H1 (cell line): Measurements from ENCODE around the gene PRRG2. TPM values are rescaled to one million over a fixed set of nuclear protein-coding genes. Genes with fewer than 3 reads are reported as not detected.

Source experiments
- EP300 ChIP-seq, 2 experiments: IDR thresholded peaks; 1 replicate in 1 of 2; 2 replicates in 1 of 2; pipeline ENCODE4 v1.6.1; 2011 to 2012; ENCODE audit warnings: low read depth in 2 of 2, low read length in 2 of 2, mild to moderate bottlenecking in 2 of 2, borderline replicate concordance in 1 of 2, inconsistent platforms in 1 of 2, moderate library complexity in 1 of 2
- JUND ChIP-seq: IDR thresholded peaks from 2 replicates; pipeline ENCODE4 v1.6.1; 2011; ENCODE audit warnings: mild to moderate bottlenecking, improper control_type of control experiment, low read length
- NANOG ChIP-seq: IDR thresholded peaks from 2 replicates; pipeline ENCODE4 v1.6.1; 2011; ENCODE audit warnings: low read length, low read depth, mild to moderate bottlenecking, inconsistent platforms; ENCODE audit not compliant: insufficient read depth, poor library complexity, severe bottlenecking
- POLR2A ChIP-seq, 2 experiments: IDR thresholded peaks; 1 replicate in 1 of 2; 2 replicates in 1 of 2; pipeline ENCODE4 v1.6.1; 2011; ENCODE audit warnings: low read depth in 2 of 2, low read length in 2 of 2, mild to moderate bottlenecking in 2 of 2; ENCODE audit errors: control extremely low read depth in 1 of 2
- POLR2AphosphoS5 ChIP-seq: IDR thresholded peaks from 2 replicates; pipeline ENCODE4 v1.6.1; 2011; ENCODE audit warnings: low read depth, low read length
- SP2 ChIP-seq: IDR thresholded peaks from 2 replicates; pipeline ENCODE4 v1.6.1; 2012; ENCODE audit warnings: mild to moderate bottlenecking, low read length, inconsistent platforms
- SUZ12 ChIP-seq: fragments of 200-600 bp; sonication (generic); IDR thresholded peaks from 2 replicates; pipeline ENCODE4 v1.6.1; 2012; ENCODE audit warnings: mild to moderate bottlenecking, inconsistent platforms, low read length, moderate library complexity, mixed read lengths
- polyA plus RNA-seq, 7 experiments: library from polyadenylated mRNA; depleted of rRNA in 3 of 7; stranded (reverse) in 5 of 7; unstranded in 2 of 7; fragments of >200 nt in 5 of 7; fragments of 200-250 nt in 2 of 7; gene quantifications; 1 replicate in 5 of 7; 2 replicates in 1 of 7; 4 replicates in 1 of 7; pipeline versions ENCODE4 v1.2.1 to v1.2.3, GENCODE V29; 2011 to 2013; ENCODE audit warnings: missing spikeins in 2 of 7, mixed read lengths in 2 of 7
- total RNA-seq: library from RNA; stranded (reverse); fragmentation: NEBNext Ultra II Directional; extraction: Animal tissue kit (Norgen Biotek cat#: 25700); gene quantifications from 2 replicates; pipeline ENCODE4 v1.2.1, GENCODE V29; 2021
- TF ChIP-seq, protein P1 (sequence below): fragments of 300-600 bp; sonication (generic); IDR thresholded peaks from 2 replicates; pipeline ENCODE4 v1.7.1; 2012; ENCODE audit warnings: low read length, moderate library complexity, mild to moderate bottlenecking, inconsistent platforms; ENCODE audit not compliant: insufficient replicate concordance
- TF ChIP-seq, protein P2 (sequence below): IDR thresholded peaks from 2 replicates; pipeline ENCODE4 v1.6.1; 2012; ENCODE audit warnings: inconsistent platforms

Gene PRRG2
- total and polyA plus RNA-seq, 2 of the 8 experiments (the other 6 are each of a cell fraction or from before 2014, with no cell fraction given), result 4.1 to 5.6 TPM

DNA sequence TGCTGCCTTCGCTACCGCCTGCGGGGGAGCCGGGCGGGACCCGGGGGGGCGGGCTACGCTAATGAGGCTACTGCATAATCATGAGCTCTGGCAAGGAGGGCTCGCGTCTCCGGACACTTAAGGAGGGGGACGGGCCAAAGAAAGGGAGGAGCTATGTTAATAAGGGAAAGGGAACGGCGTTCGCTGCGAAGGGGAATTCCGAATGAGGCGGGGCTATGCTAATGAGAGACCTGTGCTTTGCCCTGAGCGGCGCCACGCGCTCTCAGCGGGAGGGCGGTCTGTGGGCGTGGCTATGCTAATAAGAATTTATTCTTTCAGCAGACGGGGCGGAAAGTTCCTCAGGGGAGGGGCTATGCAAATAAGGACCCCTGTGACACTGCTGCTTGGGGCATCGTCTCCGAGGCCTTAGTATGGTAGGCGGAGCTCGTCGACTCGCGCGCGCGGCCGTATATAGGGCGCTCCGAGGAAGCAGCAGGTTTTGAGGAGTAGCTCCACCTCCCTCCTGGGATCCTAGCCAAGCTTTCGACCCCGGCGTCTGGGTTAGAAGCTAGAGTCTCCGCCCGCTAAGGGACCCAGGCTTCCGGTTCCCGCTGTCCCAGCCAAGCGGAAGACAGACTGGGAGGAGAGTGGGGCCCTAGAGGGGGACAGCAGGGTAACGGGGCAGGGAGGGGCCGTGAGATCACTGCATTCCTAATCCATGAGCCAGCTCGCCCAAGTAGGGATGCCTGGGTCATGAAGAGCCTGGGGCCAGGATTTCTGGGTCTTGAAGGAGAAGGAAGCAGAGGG is 59.2 kb downstream of the PRRG2 start, which contains the start of gene RRAS (continued):
- TF ChIP-seq SUZ12 (no peak), EP300 (IDR thresholded peaks at IDR 0.05; ENCODE audit: borderline replicate concordance in 1 of 2, low read depth in 2 of 2, low read length in 2 of 2) (peak in 1 of 2 experiments; percentile 64; a peak in 2 of 3 replicates), NANOG (peak; percentile 97), POLR2AphosphoS5 (peak; percentile 64), POLR2A (IDR thresholded peaks at IDR 0.05; ENCODE audit: control extremely low read depth in 1 of 2, low read depth in 2 of 2, low read length in 2 of 2) (peak in 1 of 2 experiments; percentile 63; a peak in 1 of 3 replicates), JUND (peak; percentile 95), SP2 (no peak)
- TF ChIP-seq, protein P1, sequence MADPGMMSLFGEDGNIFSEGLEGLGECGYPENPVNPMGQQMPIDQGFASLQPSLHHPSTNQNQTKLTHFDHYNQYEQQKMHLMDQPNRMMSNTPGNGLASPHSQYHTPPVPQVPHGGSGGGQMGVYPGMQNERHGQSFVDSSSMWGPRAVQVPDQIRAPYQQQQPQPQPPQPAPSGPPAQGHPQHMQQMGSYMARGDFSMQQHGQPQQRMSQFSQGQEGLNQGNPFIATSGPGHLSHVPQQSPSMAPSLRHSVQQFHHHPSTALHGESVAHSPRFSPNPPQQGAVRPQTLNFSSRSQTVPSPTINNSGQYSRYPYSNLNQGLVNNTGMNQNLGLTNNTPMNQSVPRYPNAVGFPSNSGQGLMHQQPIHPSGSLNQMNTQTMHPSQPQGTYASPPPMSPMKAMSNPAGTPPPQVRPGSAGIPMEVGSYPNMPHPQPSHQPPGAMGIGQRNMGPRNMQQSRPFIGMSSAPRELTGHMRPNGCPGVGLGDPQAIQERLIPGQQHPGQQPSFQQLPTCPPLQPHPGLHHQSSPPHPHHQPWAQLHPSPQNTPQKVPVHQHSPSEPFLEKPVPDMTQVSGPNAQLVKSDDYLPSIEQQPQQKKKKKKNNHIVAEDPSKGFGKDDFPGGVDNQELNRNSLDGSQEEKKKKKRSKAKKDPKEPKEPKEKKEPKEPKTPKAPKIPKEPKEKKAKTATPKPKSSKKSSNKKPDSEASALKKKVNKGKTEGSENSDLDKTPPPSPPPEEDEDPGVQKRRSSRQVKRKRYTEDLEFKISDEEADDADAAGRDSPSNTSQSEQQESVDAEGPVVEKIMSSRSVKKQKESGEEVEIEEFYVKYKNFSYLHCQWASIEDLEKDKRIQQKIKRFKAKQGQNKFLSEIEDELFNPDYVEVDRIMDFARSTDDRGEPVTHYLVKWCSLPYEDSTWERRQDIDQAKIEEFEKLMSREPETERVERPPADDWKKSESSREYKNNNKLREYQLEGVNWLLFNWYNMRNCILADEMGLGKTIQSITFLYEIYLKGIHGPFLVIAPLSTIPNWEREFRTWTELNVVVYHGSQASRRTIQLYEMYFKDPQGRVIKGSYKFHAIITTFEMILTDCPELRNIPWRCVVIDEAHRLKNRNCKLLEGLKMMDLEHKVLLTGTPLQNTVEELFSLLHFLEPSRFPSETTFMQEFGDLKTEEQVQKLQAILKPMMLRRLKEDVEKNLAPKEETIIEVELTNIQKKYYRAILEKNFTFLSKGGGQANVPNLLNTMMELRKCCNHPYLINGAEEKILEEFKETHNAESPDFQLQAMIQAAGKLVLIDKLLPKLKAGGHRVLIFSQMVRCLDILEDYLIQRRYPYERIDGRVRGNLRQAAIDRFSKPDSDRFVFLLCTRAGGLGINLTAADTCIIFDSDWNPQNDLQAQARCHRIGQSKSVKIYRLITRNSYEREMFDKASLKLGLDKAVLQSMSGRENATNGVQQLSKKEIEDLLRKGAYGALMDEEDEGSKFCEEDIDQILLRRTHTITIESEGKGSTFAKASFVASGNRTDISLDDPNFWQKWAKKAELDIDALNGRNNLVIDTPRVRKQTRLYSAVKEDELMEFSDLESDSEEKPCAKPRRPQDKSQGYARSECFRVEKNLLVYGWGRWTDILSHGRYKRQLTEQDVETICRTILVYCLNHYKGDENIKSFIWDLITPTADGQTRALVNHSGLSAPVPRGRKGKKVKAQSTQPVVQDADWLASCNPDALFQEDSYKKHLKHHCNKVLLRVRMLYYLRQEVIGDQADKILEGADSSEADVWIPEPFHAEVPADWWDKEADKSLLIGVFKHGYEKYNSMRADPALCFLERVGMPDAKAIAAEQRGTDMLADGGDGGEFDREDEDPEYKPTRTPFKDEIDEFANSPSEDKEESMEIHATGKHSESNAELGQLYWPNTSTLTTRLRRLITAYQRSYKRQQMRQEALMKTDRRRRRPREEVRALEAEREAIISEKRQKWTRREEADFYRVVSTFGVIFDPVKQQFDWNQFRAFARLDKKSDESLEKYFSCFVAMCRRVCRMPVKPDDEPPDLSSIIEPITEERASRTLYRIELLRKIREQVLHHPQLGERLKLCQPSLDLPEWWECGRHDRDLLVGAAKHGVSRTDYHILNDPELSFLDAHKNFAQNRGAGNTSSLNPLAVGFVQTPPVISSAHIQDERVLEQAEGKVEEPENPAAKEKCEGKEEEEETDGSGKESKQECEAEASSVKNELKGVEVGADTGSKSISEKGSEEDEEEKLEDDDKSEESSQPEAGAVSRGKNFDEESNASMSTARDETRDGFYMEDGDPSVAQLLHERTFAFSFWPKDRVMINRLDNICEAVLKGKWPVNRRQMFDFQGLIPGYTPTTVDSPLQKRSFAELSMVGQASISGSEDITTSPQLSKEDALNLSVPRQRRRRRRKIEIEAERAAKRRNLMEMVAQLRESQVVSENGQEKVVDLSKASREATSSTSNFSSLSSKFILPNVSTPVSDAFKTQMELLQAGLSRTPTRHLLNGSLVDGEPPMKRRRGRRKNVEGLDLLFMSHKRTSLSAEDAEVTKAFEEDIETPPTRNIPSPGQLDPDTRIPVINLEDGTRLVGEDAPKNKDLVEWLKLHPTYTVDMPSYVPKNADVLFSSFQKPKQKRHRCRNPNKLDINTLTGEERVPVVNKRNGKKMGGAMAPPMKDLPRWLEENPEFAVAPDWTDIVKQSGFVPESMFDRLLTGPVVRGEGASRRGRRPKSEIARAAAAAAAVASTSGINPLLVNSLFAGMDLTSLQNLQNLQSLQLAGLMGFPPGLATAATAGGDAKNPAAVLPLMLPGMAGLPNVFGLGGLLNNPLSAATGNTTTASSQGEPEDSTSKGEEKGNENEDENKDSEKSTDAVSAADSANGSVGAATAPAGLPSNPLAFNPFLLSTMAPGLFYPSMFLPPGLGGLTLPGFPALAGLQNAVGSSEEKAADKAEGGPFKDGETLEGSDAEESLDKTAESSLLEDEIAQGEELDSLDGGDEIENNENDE, result no peak
- TF ChIP-seq, protein P2, sequence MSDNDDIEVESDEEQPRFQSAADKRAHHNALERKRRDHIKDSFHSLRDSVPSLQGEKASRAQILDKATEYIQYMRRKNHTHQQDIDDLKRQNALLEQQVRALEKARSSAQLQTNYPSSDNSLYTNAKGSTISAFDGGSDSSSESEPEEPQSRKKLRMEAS, result peak; percentile 79
